HG03280 (cell line): ENCODE results near the gene HPGDS.
"Not testable (repeated sequence)": the region's sequence is repeated elsewhere in the genome, so short reads cannot be mapped to it uniquely, and the experiment has no call there.

Experiments used
- ATAC-seq: cut with Tn5 transposase; IDR thresholded peaks from one replicate; pipeline ENCODE4 v1.9.1; 2021; ENCODE audit warnings: mild to moderate bottlenecking, moderate library complexity; ENCODE audit not compliant: unreplicated experiment

The HPGDS gene

GRCh38 chr4:94358101-94358500 lies 15.5 kb upstream of the HPGDS start:
- no peak for ATAC-seq

DNA sequence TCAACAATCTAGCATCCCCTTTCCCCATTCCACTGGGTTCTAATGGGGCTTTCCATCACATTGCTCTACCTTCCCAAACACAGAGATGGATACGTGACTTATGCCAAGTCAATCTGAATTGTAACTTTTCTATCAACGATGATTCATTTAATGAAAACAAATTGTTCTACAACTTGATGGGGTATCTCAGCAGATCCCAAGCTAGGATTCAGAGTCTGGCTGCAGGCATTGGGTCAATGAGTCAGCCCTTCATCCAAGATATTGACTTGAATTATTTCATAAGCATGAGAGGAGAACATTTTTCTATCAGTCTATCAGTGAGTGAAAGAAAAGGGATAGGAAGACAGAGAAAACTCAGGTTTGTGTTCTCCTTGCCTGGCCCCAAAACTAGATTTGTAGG lies 15.0 kb upstream of the HPGDS start:
- no peak for ATAC-seq

- ATAC-seq = no peak
These were observed 13.8 kb upstream of the HPGDS start for GRCh38 chr4:94356444-94356843.

DNA sequence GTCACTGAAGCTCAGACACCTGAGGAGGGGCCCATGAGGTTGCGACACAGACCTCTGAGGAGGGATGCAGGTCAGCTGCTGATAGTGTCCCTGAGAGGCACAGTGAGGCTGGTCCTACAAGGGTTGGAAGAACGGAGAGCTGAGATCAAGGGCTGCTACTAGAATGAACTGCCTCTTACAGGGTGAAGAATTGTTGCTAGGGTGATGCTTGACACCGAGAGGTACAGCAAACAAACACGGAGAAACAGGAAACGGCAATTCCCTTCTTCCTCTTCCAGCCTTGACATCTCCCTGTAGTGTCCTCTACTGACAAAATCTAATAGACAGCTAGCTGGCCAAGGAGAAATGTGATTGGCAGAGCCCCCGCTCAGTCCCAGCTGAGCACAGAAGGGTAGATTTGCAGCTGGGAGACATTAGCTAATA lies 11.8 kb upstream of the HPGDS start:
- ATAC-seq = no peak

GRCh38 chr4:94352996-94353395 lies 10.4 kb upstream of the HPGDS start:
- no peak for ATAC-seq

DNA sequence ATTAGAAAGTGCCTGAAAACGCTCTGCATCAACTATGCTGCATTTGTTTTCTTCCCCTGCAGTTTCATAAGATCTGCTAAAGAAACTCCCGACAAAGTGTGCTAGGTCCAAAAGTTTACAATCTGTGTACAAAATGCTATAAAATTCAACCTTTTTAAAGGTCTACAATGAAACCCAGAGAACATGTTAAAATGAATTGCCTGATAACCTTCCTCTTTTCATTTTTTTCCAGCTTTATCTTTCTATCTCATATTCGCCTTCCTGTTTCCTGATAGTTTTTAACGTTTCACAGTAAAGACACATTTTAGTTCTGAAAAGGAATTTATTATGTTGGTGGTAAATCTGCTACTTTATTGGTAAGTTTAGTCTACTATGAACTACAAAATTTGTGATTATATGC lies 9.5 kb upstream of the HPGDS start:
- ATAC-seq = no peak

DNA sequence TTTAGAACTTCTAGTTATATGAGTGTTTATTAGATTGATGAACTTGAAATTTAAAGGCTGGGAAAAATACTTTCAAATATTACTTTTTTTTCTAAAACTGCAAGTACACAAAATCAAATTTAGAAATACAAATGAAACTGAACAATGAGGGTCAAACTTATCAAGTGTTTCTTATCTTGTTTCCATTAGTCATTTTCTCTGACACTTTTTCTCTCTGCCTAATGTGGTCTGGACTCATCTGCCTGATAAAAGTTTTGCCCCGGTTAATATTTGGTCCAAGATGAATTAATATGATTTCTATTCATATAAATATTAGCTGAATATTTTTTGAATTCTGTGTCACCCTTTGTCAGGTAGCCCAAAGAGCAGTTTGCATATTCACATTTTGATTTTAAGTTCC lies 8.7 kb upstream of the HPGDS start:
- no peak for ATAC-seq

DNA sequence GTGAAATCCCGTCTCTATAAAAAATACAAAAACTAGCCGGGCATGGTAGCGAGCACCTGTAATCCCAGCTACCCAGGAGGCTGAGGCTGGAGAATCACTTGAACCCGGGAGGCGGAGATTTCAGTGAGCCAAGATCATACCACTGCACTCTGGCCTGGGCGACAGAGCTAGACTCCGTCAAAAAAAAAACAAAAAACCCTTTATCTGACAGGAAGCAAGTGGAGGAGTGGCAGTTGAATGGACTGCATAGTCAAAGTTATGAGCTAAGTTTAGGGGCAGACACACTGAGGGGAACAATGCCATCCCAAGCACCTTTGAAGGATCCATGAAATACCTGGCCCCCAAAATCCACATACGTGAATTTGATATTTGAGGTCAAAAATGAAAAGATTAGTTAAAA lies 7.5 kb upstream of the HPGDS start:
- no peak for ATAC-seq

DNA sequence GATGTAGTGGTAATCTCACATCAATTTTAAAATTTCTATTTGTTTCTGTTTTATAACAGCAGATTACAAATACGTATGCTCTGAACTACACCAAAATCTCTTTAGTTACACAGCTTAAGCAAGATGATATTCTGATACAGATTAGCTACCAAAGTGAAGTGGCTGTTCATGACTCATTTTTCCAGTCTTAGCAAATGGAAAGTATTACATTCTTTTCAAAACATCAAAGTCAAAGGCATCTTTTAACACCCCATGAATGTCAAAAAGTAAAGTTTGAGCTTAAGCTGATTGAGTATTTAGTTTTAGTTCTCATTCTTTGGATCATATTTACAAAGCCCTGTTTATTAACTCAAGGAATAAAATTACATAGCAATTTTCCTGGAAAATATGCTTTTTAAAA lies 6.6 kb upstream of the HPGDS start:
- no peak for ATAC-seq

- ATAC-seq = no peak
These were observed 6.0 kb upstream of the HPGDS start for GRCh38 chr4:94348666-94349065.

DNA sequence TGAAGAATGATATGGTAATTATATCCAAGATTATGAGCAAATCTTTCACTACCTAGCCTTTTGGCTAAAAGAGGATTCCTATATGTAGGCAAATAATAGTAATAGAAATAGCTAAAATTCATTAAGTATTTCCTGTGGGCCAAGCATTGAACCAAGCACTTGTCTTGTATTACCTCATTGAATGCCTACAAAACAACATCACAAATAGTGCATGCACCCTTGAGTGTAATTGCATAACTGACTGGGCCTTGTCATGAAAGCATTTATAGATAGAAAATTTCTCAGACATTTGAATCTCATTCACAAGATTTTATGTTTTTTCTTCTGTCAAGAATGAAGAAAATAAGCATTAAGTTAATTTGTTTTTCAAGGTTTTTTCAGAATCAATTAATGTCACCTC lies 3.9 kb upstream of the HPGDS start:
- ATAC-seq = no peak

GRCh38 chr4:94345969-94346368 lies 3.3 kb upstream of the HPGDS start:
- ATAC-seq = no peak

GRCh38 chr4:94345266-94345665 lies 2.6 kb upstream of the HPGDS start:
- ATAC-seq = no peak

GRCh38 chr4:94344457-94344856 lies 1.8 kb upstream of the HPGDS start:
- no peak for ATAC-seq

- no peak for ATAC-seq
These were observed 910 bp downstream of the HPGDS start for GRCh38 chr4:94341481-94342370.

DNA sequence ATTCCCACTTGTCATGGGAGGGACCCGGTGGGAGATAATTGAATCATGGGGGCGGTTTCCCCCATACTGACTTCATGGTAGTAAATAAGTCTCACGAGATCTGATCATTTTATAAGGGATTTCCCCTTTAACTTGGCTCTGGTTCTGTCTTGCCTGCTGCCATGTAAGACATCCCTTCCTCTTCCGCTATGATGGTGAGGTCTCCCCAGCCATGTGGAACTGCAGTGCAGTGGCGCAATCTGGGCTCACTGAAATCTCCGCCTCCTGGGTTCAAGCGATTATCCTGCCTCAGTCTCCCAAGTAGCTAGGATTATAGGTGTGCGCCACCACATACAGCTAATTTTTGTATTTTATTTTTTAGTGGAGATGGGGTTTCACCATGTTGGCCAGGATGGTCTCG lies 2.9 kb downstream of the HPGDS start:
- no peak for ATAC-seq

DNA sequence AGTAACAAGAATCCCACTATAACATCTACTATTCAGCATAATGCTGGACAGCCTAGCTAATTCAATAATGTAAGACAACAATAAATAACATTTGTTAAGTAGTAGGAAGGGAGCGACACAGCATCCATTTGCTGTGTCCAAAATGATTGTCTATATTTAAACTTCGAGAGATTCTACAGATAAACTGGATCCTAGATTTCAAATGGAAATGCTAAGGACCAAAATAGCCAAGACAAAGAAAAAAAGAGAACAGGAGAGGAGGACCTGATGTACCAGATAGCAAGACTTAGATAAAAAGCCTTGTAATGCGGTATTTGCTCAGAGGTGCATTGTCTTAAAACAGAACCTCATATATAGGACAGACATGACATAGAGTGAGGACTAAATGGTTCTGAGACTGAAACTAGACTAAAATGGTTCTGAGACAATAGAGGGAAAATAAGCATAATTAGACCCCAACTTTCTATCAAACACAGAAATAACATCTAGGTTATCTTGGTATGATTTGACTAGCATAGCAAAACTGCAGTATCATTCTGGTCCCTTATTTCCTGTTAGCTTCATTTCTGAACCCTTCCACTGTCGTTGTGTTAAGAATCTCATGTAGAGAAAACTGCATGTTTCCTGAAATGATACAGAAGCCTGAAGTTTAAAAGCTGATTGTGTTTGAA lies 3.8 kb downstream of the HPGDS start:
- peak; percentile 64 for ATAC-seq

GRCh38 chr4:94336791-94337190 lies 5.8 kb downstream of the HPGDS start:
- ATAC-seq = not testable (repeated sequence)

DNA sequence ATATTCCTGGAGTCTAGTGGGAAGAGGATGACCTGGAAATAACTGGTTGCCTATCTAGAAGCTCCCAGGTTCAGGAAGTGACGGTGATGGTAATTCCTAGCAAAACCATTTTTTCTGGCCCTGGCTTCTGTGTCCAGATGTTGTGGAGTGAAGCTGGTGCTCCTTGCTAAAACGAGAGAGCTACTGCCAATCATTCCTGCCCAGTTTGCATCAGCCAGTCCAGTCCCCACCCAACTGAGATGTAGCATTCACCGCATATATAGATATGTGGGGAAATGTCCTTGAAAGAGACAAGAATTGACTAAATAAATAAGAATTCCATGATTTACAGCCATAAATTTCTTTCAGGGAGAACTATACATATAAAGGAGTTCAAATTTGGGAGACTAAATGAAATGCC lies 6.3 kb downstream of the HPGDS start:
- no peak for ATAC-seq

DNA sequence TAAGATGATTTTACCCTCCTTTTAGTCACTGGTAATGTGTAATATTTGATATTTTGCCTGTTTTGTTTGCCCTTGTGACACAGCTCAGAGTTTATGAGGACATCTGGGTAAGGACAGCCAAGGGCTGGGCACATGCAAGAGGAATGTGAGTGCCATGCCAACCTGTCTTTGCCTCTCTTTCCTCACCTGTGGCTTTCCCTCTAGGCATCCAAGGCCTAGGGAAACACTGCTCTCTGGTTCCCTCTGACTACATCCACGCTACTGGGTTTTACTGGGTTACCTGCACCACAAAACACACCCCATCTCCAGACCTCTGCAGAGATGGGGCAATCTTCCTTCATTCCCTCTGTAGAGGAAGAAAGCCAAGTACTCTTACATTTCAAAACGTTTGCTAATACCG lies 7.7 kb downstream of the HPGDS start:
- ATAC-seq = no peak

- no peak for ATAC-seq
These were observed 8.2 kb downstream of the HPGDS start for GRCh38 chr4:94334476-94334875.

- ATAC-seq = no peak
These were observed 8.8 kb downstream of the HPGDS start for GRCh38 chr4:94333866-94334265.
